Stimulated activated CD4-positive, alpha-beta T cell treated with anti-CD3 and anti-CD28 coated beads, Interleukin-1b, Interleukin-23, amount 100 ng/mL, for 24 hours (primary cell): Measurements from ENCODE around the gene BPTF.
A peak's percentile ranks its signal among the peaks of the same experiment; 100 is the strongest.
"Not testable (repeated sequence)": the region's sequence is repeated elsewhere in the genome, so short reads cannot be mapped to it uniquely, and the experiment has no call there.

Experiments used
- DNase-seq, 4 experiments: peaks; one replicate each; pipeline ENCODE4 v3.0.0-alpha.2; 2020; ENCODE audit warnings: low read depth in 4 of 4, low spot score in 1 of 4

BPTF gene

GRCh38 chr17:67824735-67825626 is at the start of gene BPTF:
TSS of gene BPTF (plus strand) at chr17:67825503. CDS start at chr17:67825725, 222 bp downstream.
- DNase-seq = peak; percentile 76 to 84 (median 81)

- DNase-seq = peak in 1 of 4 experiments; percentile 8
Measured at GRCh38 chr17:67779098-67779672, 46.1 kb upstream of the BPTF start.

GRCh38 chr17:67784364-67785121 is 40.8 kb upstream of the BPTF start:
- DNase-seq = no peak

DNA sequence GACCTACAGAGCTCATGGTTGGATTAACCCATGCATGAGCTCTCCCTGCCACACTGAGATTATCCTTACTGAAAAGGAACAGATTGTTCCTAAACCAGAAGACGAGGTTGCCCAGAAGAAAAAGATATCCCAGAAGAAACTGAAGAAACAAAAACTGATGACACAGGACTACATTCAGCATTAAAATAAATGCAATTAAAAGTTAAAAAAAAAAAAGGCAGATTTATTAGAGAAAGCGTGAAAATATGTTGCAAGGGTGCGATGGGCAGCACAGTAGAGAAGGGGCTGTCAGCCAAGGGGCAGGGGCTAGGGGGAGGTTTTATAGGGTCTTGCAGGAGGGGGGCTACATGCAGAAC is 40.2 kb upstream of the BPTF start:
- no peak for DNase-seq

DNA sequence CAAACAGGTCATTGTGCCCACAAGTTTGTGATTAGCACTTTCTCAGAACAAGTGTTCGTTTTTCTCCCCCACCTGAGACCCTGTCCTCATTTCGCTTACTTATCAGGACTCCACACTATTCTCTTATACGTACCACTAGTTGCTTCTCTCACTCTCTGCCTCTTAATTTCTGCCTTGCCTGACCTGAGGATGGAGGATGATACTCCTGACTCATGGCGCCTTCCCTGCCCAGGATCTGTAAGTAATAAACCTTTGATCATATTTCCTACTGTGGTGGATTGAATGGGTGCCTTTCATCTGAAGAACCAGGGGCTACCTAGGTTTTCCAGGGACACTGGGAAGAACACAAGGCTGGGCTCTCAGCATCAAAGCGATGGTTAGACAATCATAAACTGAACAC is 39.8 kb upstream of the BPTF start:
- DNase-seq = no peak

DNA sequence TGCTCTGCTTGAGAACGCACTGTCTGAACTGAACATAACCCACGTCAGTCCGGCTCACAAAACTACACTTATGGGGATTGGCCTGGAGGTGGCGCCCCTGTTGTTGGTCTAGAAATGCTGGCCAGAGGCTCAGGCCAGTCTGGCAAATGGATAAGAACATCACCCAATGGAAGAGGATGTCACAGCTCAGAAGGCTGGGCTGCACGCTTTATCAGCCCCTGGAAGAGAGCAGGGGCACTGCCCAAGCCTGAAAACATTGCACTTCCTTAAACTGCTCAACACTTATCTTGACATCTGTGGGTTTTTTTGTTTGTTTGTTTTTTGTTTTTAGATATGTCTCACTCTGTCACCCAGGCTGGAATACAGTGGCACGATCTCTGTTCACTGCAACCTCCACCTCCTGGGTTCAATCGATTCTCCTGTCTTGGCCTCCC is 24.8 kb upstream of the BPTF start:
- peak in 2 of 4 experiments; percentile 10 to 25 for DNase-seq

DNA sequence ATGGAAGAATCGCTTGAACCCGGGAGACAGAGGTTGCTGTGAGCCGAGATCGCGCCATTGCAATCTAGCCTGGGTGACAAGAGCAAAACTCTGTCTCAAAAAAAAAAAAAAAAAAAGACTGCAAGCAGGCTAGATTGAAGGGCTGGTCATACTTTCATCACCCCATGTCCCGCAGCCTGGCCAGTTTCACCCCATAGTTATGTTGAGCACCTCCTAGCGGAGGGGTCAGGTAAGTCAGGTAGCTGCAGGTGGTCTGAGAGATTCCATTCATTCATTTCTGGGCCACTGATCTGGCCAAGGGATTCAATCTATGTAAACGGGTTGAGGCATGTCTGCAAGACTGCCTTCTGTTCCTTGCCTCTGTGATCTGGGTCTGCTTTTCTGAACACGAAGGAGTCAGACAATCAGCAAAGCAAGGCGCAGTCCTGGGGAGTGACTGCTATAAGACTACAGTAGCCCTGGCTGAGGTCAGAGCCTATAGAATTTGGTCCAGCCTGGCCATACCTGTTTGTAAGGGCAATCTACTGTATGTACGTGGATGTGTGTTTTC is 23.6 kb upstream of the BPTF start:
- no peak for DNase-seq

DNA sequence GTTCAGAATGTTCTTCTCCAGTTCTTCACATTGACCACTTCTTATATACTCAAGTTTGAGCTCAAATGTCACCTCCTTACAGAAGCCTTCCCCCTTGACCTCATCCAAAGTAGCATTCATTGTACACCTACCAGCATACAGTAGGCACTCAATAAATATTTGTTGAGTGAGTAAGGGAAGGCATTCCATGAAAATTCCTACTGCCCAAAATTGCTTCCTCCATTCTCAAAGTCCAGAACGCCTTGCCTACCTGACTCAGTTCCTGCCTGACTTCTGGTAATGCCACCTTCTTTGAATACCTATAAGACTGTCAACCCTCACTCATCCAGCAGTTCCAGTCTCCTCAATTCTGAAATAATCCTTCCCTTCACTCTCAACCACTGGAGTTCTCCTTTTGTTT is 14.8 kb upstream of the BPTF start:
- no peak for DNase-seq

DNA sequence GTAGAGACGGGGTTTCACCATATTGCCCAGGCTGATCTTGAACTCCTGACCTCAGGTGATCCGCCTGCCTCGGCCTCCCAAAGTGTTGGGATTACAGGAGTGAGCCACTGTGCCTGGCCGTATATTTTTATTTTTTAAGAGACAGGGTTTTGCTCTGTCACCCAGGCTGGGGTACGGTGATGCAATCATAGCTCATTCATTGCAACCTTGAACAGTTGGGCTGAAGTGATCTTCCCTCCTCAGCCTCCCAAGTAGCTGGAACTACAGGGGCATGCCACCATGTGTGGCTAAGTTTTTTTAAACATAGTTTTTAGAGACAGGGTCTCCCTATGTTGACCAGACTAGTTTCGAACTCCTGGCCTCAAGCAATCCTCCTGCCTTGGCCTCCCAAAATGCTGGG is 12.9 kb upstream of the BPTF start:
- DNase-seq = not testable (repeated sequence)

DNA sequence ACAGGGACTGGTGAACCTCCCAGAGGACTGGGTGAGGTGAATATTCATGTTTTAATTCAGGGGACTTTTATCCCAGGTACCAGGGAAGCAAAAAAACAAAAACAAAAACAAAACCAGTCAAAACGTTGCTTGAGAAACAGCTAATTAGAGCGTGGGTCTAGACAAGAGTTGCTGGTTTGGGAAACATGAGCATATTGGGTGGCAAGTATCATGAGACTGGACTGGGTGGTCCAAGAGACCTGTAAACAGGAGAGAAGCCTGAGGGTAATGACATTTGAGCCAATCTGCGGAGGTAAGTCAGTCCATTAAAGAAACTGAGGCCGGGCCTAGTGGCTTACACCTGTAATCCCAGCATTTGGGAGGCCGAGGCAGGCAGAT is 11.5 kb upstream of the BPTF start:
- no peak for DNase-seq

DNA sequence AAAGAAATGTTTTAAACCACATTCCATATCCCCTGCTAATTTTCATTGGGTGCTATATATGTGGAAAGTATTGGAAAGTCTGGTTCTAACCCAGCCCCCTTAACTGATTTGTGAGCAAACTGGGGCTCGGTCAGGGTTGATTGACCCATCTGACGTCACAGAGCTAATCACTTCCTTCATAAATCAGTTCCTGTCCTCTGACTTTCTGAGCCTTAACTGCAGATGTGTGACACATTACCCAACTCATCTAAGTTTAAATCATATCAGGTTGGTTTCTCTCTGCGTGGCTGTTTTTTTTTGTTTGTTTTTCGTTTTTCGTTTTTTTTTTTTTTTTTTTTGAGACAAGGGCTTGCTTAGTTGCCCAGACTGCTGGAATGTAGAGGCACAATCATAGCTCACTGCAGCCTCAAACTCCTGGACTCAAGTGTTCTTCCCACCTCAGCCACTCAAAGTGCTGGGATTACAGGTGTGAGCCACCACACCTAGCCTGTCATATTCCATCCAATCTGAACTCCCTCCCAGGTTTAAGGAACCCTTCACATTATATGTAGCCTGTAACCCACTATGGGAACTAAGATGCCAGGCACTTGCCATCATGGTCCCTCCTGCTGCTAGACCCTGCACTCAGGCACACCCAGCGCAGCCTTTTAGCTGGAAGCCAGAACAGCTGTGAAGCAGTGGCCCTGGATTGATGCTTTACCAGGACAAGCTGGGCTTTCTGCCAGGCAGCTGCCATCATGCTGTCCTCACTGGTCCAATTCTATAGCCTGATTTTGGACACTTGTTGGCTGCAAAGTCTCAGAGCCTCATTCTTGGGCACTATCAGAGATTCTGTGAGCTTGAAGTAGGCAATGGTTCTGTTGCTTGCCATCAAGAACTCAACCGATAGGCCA is 6.9 kb upstream of the BPTF start:
- no peak for DNase-seq

- DNase-seq = no peak
Measured at GRCh38 chr17:67819722-67820121, 5.6 kb upstream of the BPTF start.

GRCh38 chr17:67821871-67822367 is 3.4 kb upstream of the BPTF start:
- no peak for DNase-seq

GRCh38 chr17:67825627-67826601 is 611 bp downstream of the BPTF start:
- peak in 3 of 4 experiments; percentile 19 to 34 (median 21) for DNase-seq

DNA sequence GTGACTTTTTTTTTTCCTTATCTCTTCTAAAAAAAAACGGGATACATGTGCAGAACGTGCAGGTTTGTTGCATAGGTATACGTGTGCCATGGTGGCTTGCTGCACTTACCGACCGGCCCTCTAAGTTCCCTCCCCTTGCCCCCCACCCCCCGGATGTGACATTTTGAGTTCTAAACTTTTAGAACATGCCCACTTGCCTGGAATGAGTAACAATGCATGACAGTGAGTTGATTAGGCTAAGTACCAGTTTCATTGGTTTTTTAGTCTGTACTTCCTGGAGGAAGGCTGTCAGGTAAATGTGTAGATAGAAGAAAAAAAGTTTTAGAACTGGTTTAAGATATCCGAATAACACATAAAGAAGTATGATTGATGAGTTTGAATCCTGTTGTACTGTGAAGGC is 4.0 kb downstream of the BPTF start:
- peak in 2 of 4 experiments; percentile 30 to 46 for DNase-seq

- no peak for DNase-seq
Measured at GRCh38 chr17:67830440-67830839, 5.1 kb downstream of the BPTF start.

- DNase-seq = no peak
Measured at GRCh38 chr17:67831268-67831667, 6.0 kb downstream of the BPTF start.

GRCh38 chr17:67833134-67833533 is 7.8 kb downstream of the BPTF start:
- DNase-seq = no peak

DNA sequence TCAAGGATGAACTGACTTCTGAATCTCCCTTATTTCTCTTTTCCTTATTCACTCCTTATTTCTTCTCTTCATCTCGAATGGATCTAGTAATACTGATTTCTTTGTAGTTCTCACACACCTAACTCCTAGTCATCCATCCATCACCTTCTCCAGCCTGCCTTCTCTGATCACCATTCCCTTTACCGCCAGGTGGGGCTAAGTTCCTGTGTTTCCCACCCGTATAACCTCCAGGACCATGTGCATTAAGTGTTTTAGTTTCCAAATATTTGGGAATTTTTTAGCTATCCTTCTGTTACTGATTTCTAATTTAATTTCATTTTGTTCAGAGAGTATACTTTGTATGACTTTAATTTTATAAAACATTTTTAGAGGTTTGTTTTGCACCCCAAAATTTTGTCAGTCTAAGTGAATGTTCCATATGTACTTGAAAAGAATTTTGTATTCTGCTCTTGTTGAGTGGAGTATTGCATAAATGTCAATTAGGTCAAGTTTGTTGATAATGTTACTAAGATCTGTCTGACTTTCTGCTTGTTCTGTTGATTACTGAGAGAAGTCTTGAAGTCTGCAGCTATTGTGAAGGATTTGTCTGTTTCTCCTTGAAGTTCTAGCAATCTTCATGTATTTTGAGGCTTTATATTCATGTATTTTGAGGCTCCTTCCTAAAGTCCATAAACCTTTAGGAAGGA is 8.8 kb downstream of the BPTF start:
- no peak for DNase-seq
